OCI-LY3 (cell line): Measurements from ENCODE around the gene PTK6.

Experiments
- EZH2phosphoT487 ChIP-seq: fragments of 200-600 bp; shearing (Covaris generic); IDR thresholded peaks from 2 replicates; pipeline ENCODE4 v1.6.1; 2018; ENCODE audit warnings: antibody characterized with exemption, mixed run types, low read depth
- TF ChIP-seq, protein P1 (sequence below): fragments of 200-600, 300-600 bp; sonication (generic); IDR thresholded peaks from 2 replicates; pipeline ENCODE4 v1.5.1; 2014; ENCODE audit warnings: antibody characterized with exemption, low read length, low read depth

- TF ChIP-seq, protein P1, sequence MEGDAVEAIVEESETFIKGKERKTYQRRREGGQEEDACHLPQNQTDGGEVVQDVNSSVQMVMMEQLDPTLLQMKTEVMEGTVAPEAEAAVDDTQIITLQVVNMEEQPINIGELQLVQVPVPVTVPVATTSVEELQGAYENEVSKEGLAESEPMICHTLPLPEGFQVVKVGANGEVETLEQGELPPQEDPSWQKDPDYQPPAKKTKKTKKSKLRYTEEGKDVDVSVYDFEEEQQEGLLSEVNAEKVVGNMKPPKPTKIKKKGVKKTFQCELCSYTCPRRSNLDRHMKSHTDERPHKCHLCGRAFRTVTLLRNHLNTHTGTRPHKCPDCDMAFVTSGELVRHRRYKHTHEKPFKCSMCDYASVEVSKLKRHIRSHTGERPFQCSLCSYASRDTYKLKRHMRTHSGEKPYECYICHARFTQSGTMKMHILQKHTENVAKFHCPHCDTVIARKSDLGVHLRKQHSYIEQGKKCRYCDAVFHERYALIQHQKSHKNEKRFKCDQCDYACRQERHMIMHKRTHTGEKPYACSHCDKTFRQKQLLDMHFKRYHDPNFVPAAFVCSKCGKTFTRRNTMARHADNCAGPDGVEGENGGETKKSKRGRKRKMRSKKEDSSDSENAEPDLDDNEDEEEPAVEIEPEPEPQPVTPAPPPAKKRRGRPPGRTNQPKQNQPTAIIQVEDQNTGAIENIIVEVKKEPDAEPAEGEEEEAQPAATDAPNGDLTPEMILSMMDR, result no peak
- no peak for TF ChIP-seq EZH2phosphoT487
These were observed 39.1 kb upstream of the PTK6 start for GRCh38 chr20:63576311-63576710.
